ENCODE measurements around the gene TCF3. TPM values are rescaled to one million over a fixed set of nuclear protein-coding genes. Genes with fewer than 3 reads are reported as not detected.

TCF3 gene
- polyA plus RNA-seq, 1 donor from 2014 or later: 31.7 TPM

GRCh38 chr19:1685046-1685445, 32.6 kb upstream of the TCF3 start:
- Histone ChIP-seq H4K20me1 (ENCODE audit: insufficient read depth) (no peaks in the 10 kb centered on the region), H3K9ac (ENCODE audit: low read length) (no peak overlapping the region), H3K27ac (ENCODE audit: low read length) (no peak overlapping the region), H2AFZ (ENCODE audit: low read depth, low read length) (no peak overlapping the region), H3K9me2 (ENCODE audit: insufficient read depth, low read length) (no peaks in the 10 kb centered on the region), H3K27me3 (ENCODE audit: insufficient read depth, low read depth, low read length) (no peaks in the 10 kb centered on the region), H3K9me3 (ENCODE audit: low read length) (no peaks in the 10 kb centered on the region), H3F3A (ENCODE audit: insufficient read depth, low read length, poor library complexity, severe bottlenecking) (no peaks in the 10 kb centered on the region), H3K36me3 (ENCODE audit: insufficient read depth, low read length) (no peaks in the 10 kb centered on the region), H3K4me2 (ENCODE audit: low read length) (no peak overlapping the region), H3K4me3 (ENCODE audit: low read length) (no peak overlapping the region), H3K79me2 (replicated peaks; ENCODE audit: insufficient read depth, low read length) (no peaks in the 10 kb centered on the region)
- TF ChIP-seq EP300 (conservative IDR thresholded peaks at IDR 0.05; ENCODE audit: poor library complexity, severe bottlenecking): no peak
- TF ChIP-seq RAD21 (conservative IDR thresholded peaks at IDR 0.05): no peak
- no peak for TF ChIP-seq SMC3 (conservative IDR thresholded peaks at IDR 0.05; ENCODE audit: poor library complexity)
- TF ChIP-seq, protein P1, sequence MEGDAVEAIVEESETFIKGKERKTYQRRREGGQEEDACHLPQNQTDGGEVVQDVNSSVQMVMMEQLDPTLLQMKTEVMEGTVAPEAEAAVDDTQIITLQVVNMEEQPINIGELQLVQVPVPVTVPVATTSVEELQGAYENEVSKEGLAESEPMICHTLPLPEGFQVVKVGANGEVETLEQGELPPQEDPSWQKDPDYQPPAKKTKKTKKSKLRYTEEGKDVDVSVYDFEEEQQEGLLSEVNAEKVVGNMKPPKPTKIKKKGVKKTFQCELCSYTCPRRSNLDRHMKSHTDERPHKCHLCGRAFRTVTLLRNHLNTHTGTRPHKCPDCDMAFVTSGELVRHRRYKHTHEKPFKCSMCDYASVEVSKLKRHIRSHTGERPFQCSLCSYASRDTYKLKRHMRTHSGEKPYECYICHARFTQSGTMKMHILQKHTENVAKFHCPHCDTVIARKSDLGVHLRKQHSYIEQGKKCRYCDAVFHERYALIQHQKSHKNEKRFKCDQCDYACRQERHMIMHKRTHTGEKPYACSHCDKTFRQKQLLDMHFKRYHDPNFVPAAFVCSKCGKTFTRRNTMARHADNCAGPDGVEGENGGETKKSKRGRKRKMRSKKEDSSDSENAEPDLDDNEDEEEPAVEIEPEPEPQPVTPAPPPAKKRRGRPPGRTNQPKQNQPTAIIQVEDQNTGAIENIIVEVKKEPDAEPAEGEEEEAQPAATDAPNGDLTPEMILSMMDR (IDR thresholded peaks at IDR 0.05; ENCODE audit: poor library complexity, severe bottlenecking): no peak
- no peak for TF ChIP-seq POLR2AphosphoS5 (IDR thresholded peaks at IDR 0.05)
- no peak for TF ChIP-seq MXI1 (conservative IDR thresholded peaks at IDR 0.05; ENCODE audit: poor library complexity, severe bottlenecking)
- TF ChIP-seq, protein P2, sequence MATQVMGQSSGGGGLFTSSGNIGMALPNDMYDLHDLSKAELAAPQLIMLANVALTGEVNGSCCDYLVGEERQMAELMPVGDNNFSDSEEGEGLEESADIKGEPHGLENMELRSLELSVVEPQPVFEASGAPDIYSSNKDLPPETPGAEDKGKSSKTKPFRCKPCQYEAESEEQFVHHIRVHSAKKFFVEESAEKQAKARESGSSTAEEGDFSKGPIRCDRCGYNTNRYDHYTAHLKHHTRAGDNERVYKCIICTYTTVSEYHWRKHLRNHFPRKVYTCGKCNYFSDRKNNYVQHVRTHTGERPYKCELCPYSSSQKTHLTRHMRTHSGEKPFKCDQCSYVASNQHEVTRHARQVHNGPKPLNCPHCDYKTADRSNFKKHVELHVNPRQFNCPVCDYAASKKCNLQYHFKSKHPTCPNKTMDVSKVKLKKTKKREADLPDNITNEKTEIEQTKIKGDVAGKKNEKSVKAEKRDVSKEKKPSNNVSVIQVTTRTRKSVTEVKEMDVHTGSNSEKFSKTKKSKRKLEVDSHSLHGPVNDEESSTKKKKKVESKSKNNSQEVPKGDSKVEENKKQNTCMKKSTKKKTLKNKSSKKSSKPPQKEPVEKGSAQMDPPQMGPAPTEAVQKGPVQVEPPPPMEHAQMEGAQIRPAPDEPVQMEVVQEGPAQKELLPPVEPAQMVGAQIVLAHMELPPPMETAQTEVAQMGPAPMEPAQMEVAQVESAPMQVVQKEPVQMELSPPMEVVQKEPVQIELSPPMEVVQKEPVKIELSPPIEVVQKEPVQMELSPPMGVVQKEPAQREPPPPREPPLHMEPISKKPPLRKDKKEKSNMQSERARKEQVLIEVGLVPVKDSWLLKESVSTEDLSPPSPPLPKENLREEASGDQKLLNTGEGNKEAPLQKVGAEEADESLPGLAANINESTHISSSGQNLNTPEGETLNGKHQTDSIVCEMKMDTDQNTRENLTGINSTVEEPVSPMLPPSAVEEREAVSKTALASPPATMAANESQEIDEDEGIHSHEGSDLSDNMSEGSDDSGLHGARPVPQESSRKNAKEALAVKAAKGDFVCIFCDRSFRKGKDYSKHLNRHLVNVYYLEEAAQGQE (IDR thresholded peaks at IDR 0.05; ENCODE audit: borderline replicate concordance): no peak
- TF ChIP-seq EZH2 (IDR thresholded peaks at IDR 0.05; ENCODE audit: borderline replicate concordance, insufficient read depth, low read length, poor library complexity, severe bottlenecking): no peak
- no peak for TF ChIP-seq TAF1 (IDR thresholded peaks at IDR 0.05; ENCODE audit: low read depth)

GRCh38 chr19:1684573-1684912, 32.1 kb upstream of the TCF3 start:
- no peak overlapping the region for H2AFZ ChIP-seq (ENCODE audit: low read depth, low read length)
- H3K79me2 ChIP-seq (replicated peaks; ENCODE audit: insufficient read depth, low read length): no peaks in the 10 kb centered on the region
- no peaks in the 10 kb centered on the region for H3K27me3 ChIP-seq (ENCODE audit: insufficient read depth, low read depth, low read length)
- no peaks in the 10 kb centered on the region for H3K9me2 ChIP-seq (ENCODE audit: insufficient read depth, low read length)
- H3K4me2 ChIP-seq (ENCODE audit: low read length): no peak overlapping the region
- no peak overlapping the region for H3K27ac ChIP-seq (ENCODE audit: low read length)
- H3K4me3 ChIP-seq (ENCODE audit: low read length): no peak overlapping the region
- H3F3A ChIP-seq (ENCODE audit: insufficient read depth, low read length, poor library complexity, severe bottlenecking): no peaks in the 10 kb centered on the region
- H3K36me3 ChIP-seq (ENCODE audit: insufficient read depth, low read length): no peaks in the 10 kb centered on the region
- no peaks in the 10 kb centered on the region for H4K20me1 ChIP-seq (ENCODE audit: insufficient read depth)
- TF ChIP-seq EP300 (conservative IDR thresholded peaks at IDR 0.05; ENCODE audit: poor library complexity, severe bottlenecking) (no peak), POLR2AphosphoS5 (IDR thresholded peaks at IDR 0.05) (no peak), TAF1 (IDR thresholded peaks at IDR 0.05; ENCODE audit: low read depth) (no peak), EZH2 (IDR thresholded peaks at IDR 0.05; ENCODE audit: borderline replicate concordance, insufficient read depth, low read length, poor library complexity, severe bottlenecking) (no peak), MXI1 (conservative IDR thresholded peaks at IDR 0.05; ENCODE audit: poor library complexity, severe bottlenecking) (no peak), RAD21 (conservative IDR thresholded peaks at IDR 0.05) (no peak), SMC3 (conservative IDR thresholded peaks at IDR 0.05; ENCODE audit: poor library complexity) (no peak)
- TF ChIP-seq, protein P2 (IDR thresholded peaks at IDR 0.05; ENCODE audit: borderline replicate concordance): no peak
- TF ChIP-seq, protein P1 (IDR thresholded peaks at IDR 0.05; ENCODE audit: poor library complexity, severe bottlenecking): no peak
- no peak overlapping the region for H3K9ac ChIP-seq (ENCODE audit: low read length)
- H3K9me3 ChIP-seq (ENCODE audit: low read length): no peaks in the 10 kb centered on the region
